Astrocyte (in vitro differentiated cells and primary cell): Measurements from ENCODE around the gene CNPY3. TPM values are rescaled to one million over a fixed set of nuclear protein-coding genes. Genes with fewer than 3 reads are reported as not detected.
A peak's percentile ranks its signal among the peaks of the same experiment; 100 is the strongest.

Experiments
- DNase-seq: peaks from one replicate; pipeline ENCODE4 v3.0.0-alpha.2; 2010; ENCODE audit warnings: low read depth
- FAIRE-seq: peaks from 2 replicates; lab custom pipeline; 2011; peaks lifted over from hg19 to GRCh38; lab: Jason Lieb, UNC
- H2AFZ ChIP-seq: 2 replicates; pipeline ENCODE4 v1.6.0; 2012; ENCODE audit warnings: low read depth, low read length, inconsistent platforms
- H3K27ac ChIP-seq: 2 replicates; pipeline ENCODE4 v1.5.1; 2011; ENCODE audit warnings: low read depth, low read length, inconsistent platforms
- H3K27me3 ChIP-seq: 2 replicates; pipeline ENCODE4 v1.6.0; 2011; ENCODE audit warnings: low read length, inconsistent platforms; ENCODE audit not compliant: insufficient read depth
- H3K36me3 ChIP-seq: 2 replicates; pipeline ENCODE4 v1.5.1; 2011; ENCODE audit warnings: low read length, inconsistent platforms; ENCODE audit not compliant: insufficient read depth
- H3K4me1 ChIP-seq: 2 replicates; pipeline ENCODE4 v1.5.1; 2011; ENCODE audit warnings: low read length, inconsistent platforms; ENCODE audit not compliant: insufficient read depth
- H3K4me2 ChIP-seq: 2 replicates; pipeline ENCODE4 v1.6.0; 2012; ENCODE audit warnings: low read length, inconsistent platforms
- H3K4me3 ChIP-seq: 2 replicates; pipeline ENCODE4 v1.5.1; 2011; ENCODE audit warnings: low read depth, mild to moderate bottlenecking, low read length, inconsistent platforms; ENCODE audit not compliant: insufficient read depth
- H3K79me2 ChIP-seq: 2 replicates; pipeline ENCODE4 v1.6.0; 2012; ENCODE audit warnings: mild to moderate bottlenecking, low read length, inconsistent platforms; ENCODE audit not compliant: insufficient read depth
- H3K9ac ChIP-seq: 2 replicates; pipeline ENCODE4 v1.6.0; 2012; ENCODE audit warnings: mild to moderate bottlenecking, low read length, inconsistent platforms
- H3K9me3 ChIP-seq: 2 replicates; pipeline ENCODE4 v1.5.1; 2012; ENCODE audit warnings: low read depth, mild to moderate bottlenecking, low read length, inconsistent platforms; ENCODE audit not compliant: insufficient read depth
- H4K20me1 ChIP-seq: 2 replicates; pipeline ENCODE4 v1.6.0; 2012; ENCODE audit warnings: low read length, inconsistent platforms; ENCODE audit not compliant: insufficient read depth
- H3K27ac Mint-ChIP-seq: one replicate; pipeline ENCODE4 v1.8.0; 2021; ENCODE audit warnings: mild to moderate bottlenecking, mixed read lengths; ENCODE audit not compliant: unreplicated experiment
- H3K27me3 Mint-ChIP-seq: one replicate; pipeline ENCODE4 v1.8.0; 2021; ENCODE audit warnings: low read depth, mixed read lengths; ENCODE audit not compliant: unreplicated experiment
- H3K36me3 Mint-ChIP-seq: one replicate; pipeline ENCODE4 v1.8.0; 2021; ENCODE audit warnings: low read depth, mixed read lengths; ENCODE audit not compliant: unreplicated experiment
- H3K4me1 Mint-ChIP-seq: one replicate; pipeline ENCODE4 v1.8.0; 2021; ENCODE audit warnings: low read depth, mixed read lengths; ENCODE audit not compliant: unreplicated experiment
- H3K4me3 Mint-ChIP-seq: one replicate; pipeline ENCODE4 v1.8.0; 2021; ENCODE audit warnings: mild to moderate bottlenecking, moderate library complexity, mixed read lengths; ENCODE audit not compliant: unreplicated experiment
- H3K9me3 Mint-ChIP-seq: one replicate; pipeline ENCODE4 v1.8.0; 2021; ENCODE audit warnings: mild to moderate bottlenecking, mixed read lengths; ENCODE audit not compliant: unreplicated experiment
- CTCF ChIP-seq: IDR thresholded peaks from 2 replicates; pipeline ENCODE4 v1.5.1; 2011; ENCODE audit warnings: low read depth, mild to moderate bottlenecking, inconsistent platforms, low read length, moderate library complexity; ENCODE audit not compliant: insufficient read depth
- EZH2 ChIP-seq: IDR thresholded peaks from 2 replicates; pipeline ENCODE4 v1.6.1; 2012; ENCODE audit warnings: mild to moderate bottlenecking, low read length, inconsistent platforms; ENCODE audit not compliant: insufficient read depth
- total RNA-seq: library from RNA; stranded (reverse); gene quantifications from 2 replicates; pipeline ENCODE4 v1.2.1, GENCODE V29; 2021

Gene CNPY3
- total RNA-seq, 1 donor from 2014 or later, result 37.4 TPM

DNA sequence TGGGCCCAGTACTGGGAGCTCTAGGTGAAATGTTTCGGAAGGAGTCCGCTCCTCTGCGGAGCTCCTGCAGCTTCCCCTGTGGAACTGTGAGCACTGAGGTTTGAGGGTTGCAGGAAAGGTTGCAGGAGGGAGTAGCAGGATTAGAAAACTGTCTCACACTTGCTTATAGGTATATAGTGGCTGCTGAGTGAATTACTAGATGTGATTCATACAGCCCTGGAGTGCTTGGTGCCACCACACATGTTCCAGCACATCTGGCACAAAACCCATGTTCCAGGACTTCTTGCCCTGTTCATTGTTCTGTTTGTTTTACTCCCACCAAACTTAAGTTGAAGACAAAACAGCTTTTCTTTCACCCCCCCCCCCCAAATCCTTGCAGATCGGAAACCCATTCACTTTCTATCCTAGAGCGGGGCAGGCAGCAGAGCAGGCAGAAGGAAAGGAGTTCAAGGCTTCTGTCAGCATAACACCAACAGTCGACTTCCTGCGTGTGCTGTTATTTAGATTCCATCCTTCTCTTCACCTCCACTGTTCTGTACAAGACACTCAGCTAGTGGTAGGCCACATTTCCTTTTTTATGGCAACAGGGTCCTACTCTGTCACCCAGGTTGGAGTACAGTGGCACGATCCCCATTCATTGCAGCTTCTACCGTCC lies 50.4 kb downstream of the CNPY3 start:
- no peaks in the 10 kb centered on the region for H3K36me3 ChIP-seq
- H4K20me1 ChIP-seq, result peaks cover 11% of the 10 kb centered on the region
- H3K4me1 Mint-ChIP-seq, result peaks cover 12% of the 10 kb centered on the region
- peak overlapping the region; percentile 83 for H3K9ac ChIP-seq
- H3K4me2 ChIP-seq, result peak overlapping the region; percentile 94
- H3K4me1 ChIP-seq, result peaks cover 16% of the 10 kb centered on the region
- TF ChIP-seq EZH2, result no peak
- no peak for TF ChIP-seq CTCF
- peak overlapping the region; percentile 85 for H2AFZ ChIP-seq
- peaks cover 24% of the 10 kb centered on the region for H3K79me2 ChIP-seq
- H3K9me3 ChIP-seq, result no peaks in the 10 kb centered on the region
- peak overlapping the region; percentile 78 for H3K27ac Mint-ChIP-seq
- peak overlapping the region; percentile 76 for H3K4me3 ChIP-seq
- no peaks in the 10 kb centered on the region for H3K9me3 Mint-ChIP-seq
- peak overlapping the region; percentile 58 for H3K27ac ChIP-seq
- H3K4me3 Mint-ChIP-seq, result peak overlapping the region; percentile 92
- FAIRE-seq, result no peak
- peaks cover 6% of the 10 kb centered on the region for H3K36me3 Mint-ChIP-seq
- DNase-seq, result peak; percentile 25
- H3K27me3 Mint-ChIP-seq, result no peaks in the 10 kb centered on the region
- H3K27me3 ChIP-seq, result no peaks in the 10 kb centered on the region

DNA sequence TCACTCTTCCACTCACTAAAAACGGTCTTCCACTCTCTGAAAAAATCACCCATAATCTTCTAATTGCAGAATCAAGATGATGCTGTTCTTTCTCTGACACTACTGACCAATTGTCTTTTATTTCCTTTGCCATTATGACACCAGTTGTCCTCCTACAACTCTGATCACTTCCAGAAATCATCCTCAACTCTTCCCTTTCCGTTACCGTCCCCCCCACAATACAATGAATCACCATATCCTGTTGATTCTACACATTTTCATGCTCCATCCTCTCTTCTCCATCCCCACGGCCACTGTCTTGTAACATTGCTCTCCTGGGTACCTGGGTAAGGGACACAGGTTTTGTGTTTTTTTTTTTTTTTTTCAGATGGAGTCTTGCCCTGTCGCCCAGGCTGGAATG lies 52.6 kb downstream of the CNPY3 start:
- TF ChIP-seq EZH2, result no peak
- TF ChIP-seq CTCF, result no peak
- Histone ChIP-seq H3K9me3 (no peaks in the 10 kb centered on the region), H3K4me3 (no peak overlapping the region), H3K36me3 (no peaks in the 10 kb centered on the region), H3K4me1 (peaks cover 31% of the 10 kb centered on the region), H4K20me1 (peaks cover 23% of the 10 kb centered on the region), H3K9ac (no peak overlapping the region), H3K4me2 (no peak overlapping the region), H3K79me2 (peaks cover 44% of the 10 kb centered on the region), H3K27me3 (no peaks in the 10 kb centered on the region), H3K27ac (no peak overlapping the region), H2AFZ (peak overlapping the region; percentile 47)
- DNase-seq (no peak), FAIRE-seq (no peak)
- peaks cover 21% of the 10 kb centered on the region for H3K4me1 Mint-ChIP-seq
- peaks cover 3% of the 10 kb centered on the region for H3K36me3 Mint-ChIP-seq
- no peak overlapping the region for H3K4me3 Mint-ChIP-seq
- H3K27ac Mint-ChIP-seq, result no peak overlapping the region
- no peaks in the 10 kb centered on the region for H3K27me3 Mint-ChIP-seq
- H3K9me3 Mint-ChIP-seq, result no peaks in the 10 kb centered on the region
